ENCODE results near the gene UGCG.

The UGCG gene

GRCh38 chr9:111868475-111868874 lies 28.1 kb upstream of the UGCG start:
- H2AFZ ChIP-seq: no peak overlapping the region
- no peak overlapping the region for H3K9ac ChIP-seq
- no peak overlapping the region for H3K4me2 ChIP-seq (ENCODE audit: low read length)
- H3K9me3 ChIP-seq (ENCODE audit: control insufficient read depth, low read length): no peaks in the 10 kb centered on the region
- H3K4me1 ChIP-seq: no peaks in the 10 kb centered on the region
- H3K27ac ChIP-seq: no peak overlapping the region
- H3K4me3 ChIP-seq (ENCODE audit: low read depth, low read length): no peak overlapping the region
- no peak for TF ChIP-seq CTCF (IDR thresholded peaks at IDR 0.05)
- H3K27me3 ChIP-seq (ENCODE audit: control insufficient read depth, insufficient read depth, low read length): no peaks in the 10 kb centered on the region
- H3K79me2 ChIP-seq: no peaks in the 10 kb centered on the region
- no peaks in the 10 kb centered on the region for H3K36me3 ChIP-seq (ENCODE audit: control insufficient read depth, insufficient read depth, low read length)

GRCh38 chr9:111870774-111871498 lies 25.7 kb upstream of the UGCG start:
- H3K4me2 ChIP-seq (ENCODE audit: low read length): no peak overlapping the region
- no peak overlapping the region for H2AFZ ChIP-seq
- no peaks in the 10 kb centered on the region for H3K27me3 ChIP-seq (ENCODE audit: control insufficient read depth, insufficient read depth, low read length)
- no peak overlapping the region for H3K27ac ChIP-seq
- no peak overlapping the region for H3K4me3 ChIP-seq (ENCODE audit: low read depth, low read length)
- H3K9me3 ChIP-seq (ENCODE audit: control insufficient read depth, low read length): no peaks in the 10 kb centered on the region
- no peaks in the 10 kb centered on the region for H3K4me1 ChIP-seq
- H3K9ac ChIP-seq: no peak overlapping the region
- H3K79me2 ChIP-seq: no peaks in the 10 kb centered on the region
- H3K36me3 ChIP-seq (ENCODE audit: control insufficient read depth, insufficient read depth, low read length): no peaks in the 10 kb centered on the region
- no peak for TF ChIP-seq CTCF (IDR thresholded peaks at IDR 0.05)

GRCh38 chr9:111871499-111871855 lies 25.1 kb upstream of the UGCG start:
- H3K4me2 ChIP-seq (ENCODE audit: low read length): no peak overlapping the region
- no peak overlapping the region for H3K4me3 ChIP-seq (ENCODE audit: low read depth, low read length)
- no peaks in the 10 kb centered on the region for H3K27me3 ChIP-seq (ENCODE audit: control insufficient read depth, insufficient read depth, low read length)
- no peaks in the 10 kb centered on the region for H3K36me3 ChIP-seq (ENCODE audit: control insufficient read depth, insufficient read depth, low read length)
- no peak overlapping the region for H3K27ac ChIP-seq
- no peaks in the 10 kb centered on the region for H3K4me1 ChIP-seq
- H2AFZ ChIP-seq: no peak overlapping the region
- H3K79me2 ChIP-seq: no peaks in the 10 kb centered on the region
- H3K9me3 ChIP-seq (ENCODE audit: control insufficient read depth, low read length): no peaks in the 10 kb centered on the region
- no peak for TF ChIP-seq CTCF (IDR thresholded peaks at IDR 0.05)
- no peak overlapping the region for H3K9ac ChIP-seq

- H3K9me3 ChIP-seq (ENCODE audit: control insufficient read depth, low read length): no peaks in the 10 kb centered on the region
- H3K4me3 ChIP-seq (ENCODE audit: low read depth, low read length): no peak overlapping the region
- no peaks in the 10 kb centered on the region for H3K36me3 ChIP-seq (ENCODE audit: control insufficient read depth, insufficient read depth, low read length)
- no peak overlapping the region for H3K27ac ChIP-seq
- H2AFZ ChIP-seq: no peak overlapping the region
- TF ChIP-seq CTCF (IDR thresholded peaks at IDR 0.05): no peak
- H3K4me2 ChIP-seq (ENCODE audit: low read length): no peak overlapping the region
- H3K27me3 ChIP-seq (ENCODE audit: control insufficient read depth, insufficient read depth, low read length): no peaks in the 10 kb centered on the region
- H3K9ac ChIP-seq: no peak overlapping the region
- H3K4me1 ChIP-seq: no peaks in the 10 kb centered on the region
- no peaks in the 10 kb centered on the region for H3K79me2 ChIP-seq
Measured at GRCh38 chr9:111872886-111873285, 23.7 kb upstream of the UGCG start.

GRCh38 chr9:111873901-111874300 lies 22.7 kb upstream of the UGCG start:
- H3K27ac ChIP-seq: no peak overlapping the region
- H3K9me3 ChIP-seq (ENCODE audit: control insufficient read depth, low read length): no peaks in the 10 kb centered on the region
- no peak overlapping the region for H3K4me3 ChIP-seq (ENCODE audit: low read depth, low read length)
- no peak overlapping the region for H3K4me2 ChIP-seq (ENCODE audit: low read length)
- H3K36me3 ChIP-seq (ENCODE audit: control insufficient read depth, insufficient read depth, low read length): no peaks in the 10 kb centered on the region
- no peak overlapping the region for H2AFZ ChIP-seq
- no peaks in the 10 kb centered on the region for H3K27me3 ChIP-seq (ENCODE audit: control insufficient read depth, insufficient read depth, low read length)
- no peaks in the 10 kb centered on the region for H3K79me2 ChIP-seq
- no peak for TF ChIP-seq CTCF (IDR thresholded peaks at IDR 0.05)
- no peak overlapping the region for H3K9ac ChIP-seq
- H3K4me1 ChIP-seq: no peaks in the 10 kb centered on the region

Measured in parathyroid adenoma (tissue), 2 donors.